ENCODE data around the gene CACTIN.
"Not testable (repeated sequence)": the region's sequence is repeated elsewhere in the genome, so short reads cannot be mapped to it uniquely, and the experiment has no call there.

The CACTIN gene

GRCh38 chr19:3638208-3639193 is 11.9 kb upstream of the CACTIN start:
- Histone ChIP-seq H3K9ac (ENCODE audit: low read length) (no peak overlapping the region), H3K4me1 (ENCODE audit: control insufficient read depth, insufficient read depth, low read length) (no peaks in the 10 kb centered on the region), H3K36me3 (ENCODE audit: control insufficient read depth, insufficient read depth, low read length) (peaks cover 21% of the 10 kb centered on the region), H3K27ac (ENCODE audit: low read depth, low read length) (no peak overlapping the region), H3K4me3 (ENCODE audit: low read length) (no peak overlapping the region), H3K27me3 (ENCODE audit: control insufficient read depth, insufficient read depth, low read length) (no peaks in the 10 kb centered on the region)

GRCh38 chr19:3637621-3638020 is 11.0 kb upstream of the CACTIN start:
- no peak overlapping the region for H3K9ac ChIP-seq (ENCODE audit: low read length)
- no peaks in the 10 kb centered on the region for H3K27me3 ChIP-seq (ENCODE audit: control insufficient read depth, insufficient read depth, low read length)
- no peak overlapping the region for H3K27ac ChIP-seq (ENCODE audit: low read depth, low read length)
- no peaks in the 10 kb centered on the region for H3K4me1 ChIP-seq (ENCODE audit: control insufficient read depth, insufficient read depth, low read length)
- H3K4me3 ChIP-seq (ENCODE audit: low read length), result no peak overlapping the region
- peaks cover 17% of the 10 kb centered on the region for H3K36me3 ChIP-seq (ENCODE audit: control insufficient read depth, insufficient read depth, low read length)

GRCh38 chr19:3636962-3637361 is 10.4 kb upstream of the CACTIN start:
- H3K9ac ChIP-seq (ENCODE audit: low read length), result no peak overlapping the region
- H3K36me3 ChIP-seq (ENCODE audit: control insufficient read depth, insufficient read depth, low read length), result peaks cover 17% of the 10 kb centered on the region
- no peaks in the 10 kb centered on the region for H3K4me1 ChIP-seq (ENCODE audit: control insufficient read depth, insufficient read depth, low read length)
- H3K27ac ChIP-seq (ENCODE audit: low read depth, low read length), result no peak overlapping the region
- H3K4me3 ChIP-seq (ENCODE audit: low read length), result no peak overlapping the region
- H3K27me3 ChIP-seq (ENCODE audit: control insufficient read depth, insufficient read depth, low read length), result no peaks in the 10 kb centered on the region

- H3K36me3 ChIP-seq (ENCODE audit: control insufficient read depth, insufficient read depth, low read length), result peaks cover 20% of the 10 kb centered on the region
- no peak overlapping the region for H3K9ac ChIP-seq (ENCODE audit: low read length)
- H3K27ac ChIP-seq (ENCODE audit: low read depth, low read length), result no peak overlapping the region
- H3K4me1 ChIP-seq (ENCODE audit: control insufficient read depth, insufficient read depth, low read length), result no peaks in the 10 kb centered on the region
- no peak overlapping the region for H3K4me3 ChIP-seq (ENCODE audit: low read length)
- no peaks in the 10 kb centered on the region for H3K27me3 ChIP-seq (ENCODE audit: control insufficient read depth, insufficient read depth, low read length)
Observed at GRCh38 chr19:3636506-3636905, 9.9 kb upstream of the CACTIN start.

GRCh38 chr19:3634496-3635045 is 8.0 kb upstream of the CACTIN start:
- Histone ChIP-seq H3K36me3 (ENCODE audit: control insufficient read depth, insufficient read depth, low read length) (peaks cover 17% of the 10 kb centered on the region), H3K27me3 (ENCODE audit: control insufficient read depth, insufficient read depth, low read length) (no peaks in the 10 kb centered on the region), H3K27ac (ENCODE audit: low read depth, low read length) (no peak overlapping the region), H3K4me3 (ENCODE audit: low read length) (no peak overlapping the region), H3K9ac (ENCODE audit: low read length) (no peak overlapping the region), H3K4me1 (ENCODE audit: control insufficient read depth, insufficient read depth, low read length) (no peaks in the 10 kb centered on the region)

- H3K36me3 ChIP-seq (ENCODE audit: control insufficient read depth, insufficient read depth, low read length), result peaks cover 11% of the 10 kb centered on the region
- H3K27me3 ChIP-seq (ENCODE audit: control insufficient read depth, insufficient read depth, low read length), result no peaks in the 10 kb centered on the region
- no peak overlapping the region for H3K4me3 ChIP-seq (ENCODE audit: low read length)
- no peaks in the 10 kb centered on the region for H3K4me1 ChIP-seq (ENCODE audit: control insufficient read depth, insufficient read depth, low read length)
- no peak overlapping the region for H3K9ac ChIP-seq (ENCODE audit: low read length)
- H3K27ac ChIP-seq (ENCODE audit: low read depth, low read length), result no peak overlapping the region
Observed at GRCh38 chr19:3633559-3633988, 7.0 kb upstream of the CACTIN start.

GRCh38 chr19:3632739-3633558 is 6.4 kb upstream of the CACTIN start:
- Histone ChIP-seq H3K27ac (ENCODE audit: low read depth, low read length) (no peak overlapping the region), H3K36me3 (ENCODE audit: control insufficient read depth, insufficient read depth, low read length) (peaks cover 8% of the 10 kb centered on the region), H3K9ac (ENCODE audit: low read length) (no peak overlapping the region), H3K27me3 (ENCODE audit: control insufficient read depth, insufficient read depth, low read length) (no peaks in the 10 kb centered on the region), H3K4me1 (ENCODE audit: control insufficient read depth, insufficient read depth, low read length) (no peaks in the 10 kb centered on the region), H3K4me3 (ENCODE audit: low read length) (no peak overlapping the region)

- no peak overlapping the region for H3K27ac ChIP-seq (ENCODE audit: low read depth, low read length)
- no peak overlapping the region for H3K9ac ChIP-seq (ENCODE audit: low read length)
- no peak overlapping the region for H3K4me3 ChIP-seq (ENCODE audit: low read length)
- H3K4me1 ChIP-seq (ENCODE audit: control insufficient read depth, insufficient read depth, low read length), result no peaks in the 10 kb centered on the region
- no peaks in the 10 kb centered on the region for H3K27me3 ChIP-seq (ENCODE audit: control insufficient read depth, insufficient read depth, low read length)
- peaks cover 8% of the 10 kb centered on the region for H3K36me3 ChIP-seq (ENCODE audit: control insufficient read depth, insufficient read depth, low read length)
Observed at GRCh38 chr19:3632098-3632497, 5.5 kb upstream of the CACTIN start.

GRCh38 chr19:3631053-3631861 is 4.7 kb upstream of the CACTIN start:
- Histone ChIP-seq H3K27ac (ENCODE audit: low read depth, low read length) (no peak overlapping the region), H3K27me3 (ENCODE audit: control insufficient read depth, insufficient read depth, low read length) (no peaks in the 10 kb centered on the region), H3K4me3 (ENCODE audit: low read length) (no peak overlapping the region), H3K9ac (ENCODE audit: low read length) (no peak overlapping the region), H3K36me3 (ENCODE audit: control insufficient read depth, insufficient read depth, low read length) (peaks cover 5% of the 10 kb centered on the region), H3K4me1 (ENCODE audit: control insufficient read depth, insufficient read depth, low read length) (no peaks in the 10 kb centered on the region)

GRCh38 chr19:3628766-3629165 is 2.2 kb upstream of the CACTIN start:
- not testable (repeated sequence) for H3K27ac ChIP-seq (ENCODE audit: low read depth, low read length); H3K27me3 ChIP-seq (ENCODE audit: control insufficient read depth, insufficient read depth, low read length); H3K9ac ChIP-seq (ENCODE audit: low read length); H3K36me3 ChIP-seq (ENCODE audit: control insufficient read depth, insufficient read depth, low read length); H3K4me3 ChIP-seq (ENCODE audit: low read length)
- H3K4me1 ChIP-seq (ENCODE audit: control insufficient read depth, insufficient read depth, low read length), result peaks cover 10% of the 10 kb centered on the region

GRCh38 chr19:3627351-3627723 is 747 bp upstream of the CACTIN start:
- Histone ChIP-seq H3K36me3 (ENCODE audit: control insufficient read depth, insufficient read depth, low read length) (peaks cover 8% of the 10 kb centered on the region), H3K27me3 (ENCODE audit: control insufficient read depth, insufficient read depth, low read length) (no peaks in the 10 kb centered on the region)

More at GRCh38 chr19:3627351-3627723, 747 bp upstream of the CACTIN start:
- Histone ChIP-seq H3K4me1 (ENCODE audit: control insufficient read depth, insufficient read depth, low read length) (peaks cover 10% of the 10 kb centered on the region), H3K27ac (ENCODE audit: low read depth, low read length) (no peak overlapping the region), H3K9ac (ENCODE audit: low read length) (no peak overlapping the region), H3K4me3 (ENCODE audit: low read length) (peak overlapping the region; percentile 43)
